Upper lobe of left lung (tissue), 6 donors: ENCODE measurements around the gene WSCD2. TPM values are rescaled to one million over a fixed set of nuclear protein-coding genes. Genes with fewer than 3 reads are reported as not detected.

Experiments
- ATAC-seq, 2 donors: fragments of 200-7000 bp; cut with Tn5 transposase; one replicate each; pipeline ENCODE4 v1.9.1; 2022; ENCODE audit warnings: mild to moderate bottlenecking in 2 of 2, moderate library complexity in 2 of 2; ENCODE audit not compliant: low FRiP score in 2 of 2
- DNase-seq, 2 donors: peaks; one replicate each; pipeline ENCODE4 v3.0.0-alpha.2; 2019 to 2020
- H3K27ac ChIP-seq, 4 donors: fragments of 200-600 bp; sonication (generic); one replicate each; pipeline ENCODE4 v1.5.1; 2016 to 2019
- H3K27me3 ChIP-seq, 4 donors: fragments of 200-600 bp; sonication (generic); one replicate each; pipeline ENCODE4 v1.5.1; 2017 to 2019
- H3K36me3 ChIP-seq, 4 donors: fragments of 200-600 bp; sonication (generic); one replicate each; pipeline ENCODE4 v1.5.1; 2016 to 2019
- H3K4me1 ChIP-seq, 4 donors: fragments of 200-600 bp; sonication (generic); one replicate each; pipeline ENCODE4 v1.5.1; 2018 to 2019
- H3K4me3 ChIP-seq, 4 donors: fragments of 200-600 bp; sonication (generic); one replicate each; pipeline ENCODE4 v1.5.1; 2017 to 2019; ENCODE audit warnings: mild to moderate bottlenecking in 2 of 4, moderate library complexity in 1 of 4
- H3K9me3 ChIP-seq, 4 donors: fragments of 200-600 bp; sonication (generic); one replicate each; pipeline ENCODE4 v1.5.1; 2018 to 2019
- CTCF ChIP-seq, 6 experiments: fragments of 450-650 bp in 4 of 6; fragments of 200-600 bp in 2 of 6; sonication (generic) in 2 of 6; IDR thresholded peaks; one replicate each; pipeline ENCODE4 v1.5.1; 2016 to 2019; ENCODE audit warnings: antibody characterized with exemption in 6 of 6
- EP300 ChIP-seq, 4 donors: sonication (generic); formaldehyde crosslinking; IDR thresholded peaks; one replicate each; pipeline ENCODE4 v1.5.1; 2017; ENCODE audit warnings: antibody characterized with exemption in 4 of 4, control low read depth in 2 of 4
- POLR2A ChIP-seq, 4 donors: fragments of 450-650 bp; IDR thresholded peaks; one replicate each; pipeline ENCODE4 v1.5.1; 2016 to 2017; ENCODE audit warnings: antibody characterized with exemption in 4 of 4, mild to moderate bottlenecking in 2 of 4
- POLR2AphosphoS5 ChIP-seq, 2 donors: sonication (generic); formaldehyde crosslinking; IDR thresholded peaks; one replicate each; pipeline ENCODE4 v1.5.1; 2017; ENCODE audit warnings: antibody characterized with exemption in 2 of 2
- WGBS, 2 donors: methylation state at CpG; one replicate each; pipeline ENCODE4 v1.1.5; 2017 to 2018; 5-methylcytosine and 5-hydroxymethylcytosine counted together
- total RNA-seq, 6 donors: library from RNA; depleted of rRNA in 4 of 6; stranded (reverse); fragments of >200 nt in 4 of 6; gene quantifications; one replicate each; pipeline versions ENCODE4 v1.1.0 to v1.2.1, GENCODE V29; 2016 to 2021
- donor health status: DM: no; HTN: no; CAD: no; lungs with moderate emphysema.
- donor health status: DM: no; HTN: yes; CAD: no; lungs with severe emphysema.

Gene WSCD2
- total RNA-seq, 6 donors from 2014 or later: 0.17 to 1.0 (median 0.71) TPM

DNA sequence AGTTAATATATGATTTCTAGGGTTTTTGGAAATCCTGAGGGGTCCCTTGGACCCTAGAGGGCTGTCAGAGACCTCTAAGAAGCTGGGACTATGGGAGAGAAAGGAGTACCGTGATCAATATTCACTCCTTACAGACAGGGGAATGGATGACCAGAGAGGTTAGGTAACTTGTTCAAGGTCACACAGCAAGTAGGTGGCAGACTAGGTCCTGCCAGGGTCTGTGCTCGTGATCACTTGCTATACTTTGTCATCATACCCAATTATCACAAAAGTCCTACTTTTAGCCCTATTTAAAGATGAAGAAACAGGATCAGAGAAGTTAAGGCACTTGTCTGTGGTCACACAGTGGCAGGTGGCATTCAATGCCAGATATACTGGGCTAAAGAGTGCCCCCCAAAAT lies 42.9 kb downstream of the WSCD2 start:
- H3K4me3 ChIP-seq: no peak overlapping the region
- no peaks in the 10 kb centered on the region for H3K36me3 ChIP-seq
- no peaks in the 10 kb centered on the region for H3K4me1 ChIP-seq
- DNase-seq (no peak), ATAC-seq (no peak)
- 80 to 81% methylated on average over 2 of the region's 2 CpGs for WGBS, 2 donors
- H3K27me3 ChIP-seq: no peaks in the 10 kb centered on the region
- TF ChIP-seq CTCF (IDR thresholded peaks at IDR 0.05): no peak
- TF ChIP-seq POLR2A (IDR thresholded peaks at IDR 0.05): no peak
- TF ChIP-seq POLR2AphosphoS5 (IDR thresholded peaks at IDR 0.05): no peak
- no peak for TF ChIP-seq EP300 (IDR thresholded peaks at IDR 0.05)
- H3K27ac ChIP-seq: no peak overlapping the region
- H3K9me3 ChIP-seq: no peaks in the 10 kb centered on the region

DNA sequence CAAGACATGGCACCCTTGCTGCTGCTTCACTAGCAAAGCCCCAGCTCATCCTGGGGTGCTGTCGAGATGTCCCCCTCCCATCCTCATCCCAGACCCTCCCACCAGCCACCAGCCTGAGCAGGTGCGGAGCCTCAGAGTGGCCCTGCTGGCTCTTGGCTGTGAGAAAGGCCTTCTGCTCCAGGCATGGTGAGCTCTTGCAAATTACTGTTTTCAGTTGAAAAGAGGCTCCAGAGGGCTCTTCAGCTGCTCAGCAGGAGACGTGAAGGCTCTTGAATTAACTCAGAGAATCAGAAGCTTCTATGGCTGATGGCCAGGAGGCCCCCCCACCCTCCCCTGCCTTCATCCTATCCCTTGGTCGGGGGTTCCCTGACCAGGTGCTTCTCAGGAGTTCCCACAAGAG lies 44.1 kb downstream of the WSCD2 start:
- Histone ChIP-seq H3K27me3 (no peaks in the 10 kb centered on the region), H3K27ac (no peak overlapping the region), H3K9me3 (no peaks in the 10 kb centered on the region), H3K4me3 (no peak overlapping the region), H3K36me3 (no peaks in the 10 kb centered on the region), H3K4me1 (no peaks in the 10 kb centered on the region)
- TF ChIP-seq POLR2AphosphoS5 (IDR thresholded peaks at IDR 0.05): no peak
- no peak for TF ChIP-seq EP300 (IDR thresholded peaks at IDR 0.05)
- DNase-seq (peak in 1 of 2 donors; percentile 30), ATAC-seq (no peak)
- 19 to 26% methylated on average over 2 to 4 of the region's 4 CpGs for WGBS, 2 donors

GRCh38 chr12:108173892-108174291 lies 44.8 kb downstream of the WSCD2 start:
- Histone ChIP-seq H3K4me3 (no peak overlapping the region), H3K27me3 (no peaks in the 10 kb centered on the region), H3K9me3 (no peaks in the 10 kb centered on the region), H3K27ac (no peak overlapping the region), H3K36me3 (no peaks in the 10 kb centered on the region), H3K4me1 (no peaks in the 10 kb centered on the region)
- TF ChIP-seq POLR2AphosphoS5 (IDR thresholded peaks at IDR 0.05) (no peak), CTCF (IDR thresholded peaks at IDR 0.05) (no peak), POLR2A (IDR thresholded peaks at IDR 0.05) (no peak), EP300 (IDR thresholded peaks at IDR 0.05) (no peak)
- WGBS, 2 donors: 69 to 71% methylated on average over 6 of the region's 6 CpGs
- DNase-seq: no peak
- no peak for ATAC-seq

DNA sequence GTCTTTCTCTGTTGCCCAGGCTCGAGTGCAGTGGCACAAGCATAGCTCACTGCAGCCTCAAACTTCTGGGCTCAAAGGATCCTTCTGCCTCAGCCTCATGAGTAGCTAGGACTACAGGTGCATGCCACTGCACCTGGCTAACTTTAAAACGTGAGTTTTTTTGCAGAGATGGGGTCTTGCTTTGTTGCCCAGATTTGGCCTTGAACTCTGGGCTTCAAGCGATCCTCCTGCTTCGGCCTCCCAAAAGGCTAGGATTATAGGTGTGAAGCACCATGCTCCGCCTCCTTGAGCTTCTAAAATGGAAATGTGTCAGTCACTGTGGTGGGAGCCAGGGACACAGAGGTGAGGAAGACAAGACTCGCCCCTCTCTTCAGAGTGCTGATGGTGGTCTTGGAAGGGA lies 45.6 kb downstream of the WSCD2 start:
- TF ChIP-seq POLR2A (IDR thresholded peaks at IDR 0.05): no peak
- no peak for TF ChIP-seq EP300 (IDR thresholded peaks at IDR 0.05)
- no peak for TF ChIP-seq POLR2AphosphoS5 (IDR thresholded peaks at IDR 0.05)
- TF ChIP-seq CTCF (IDR thresholded peaks at IDR 0.05): no peak
- no peak overlapping the region for H3K27ac ChIP-seq
- no peak for DNase-seq
- no peaks in the 10 kb centered on the region for H3K36me3 ChIP-seq
- H3K9me3 ChIP-seq: no peaks in the 10 kb centered on the region
- no peaks in the 10 kb centered on the region for H3K27me3 ChIP-seq
- H3K4me1 ChIP-seq: no peaks in the 10 kb centered on the region
- H3K4me3 ChIP-seq: no peak overlapping the region
- WGBS, 2 donors: 80 to 92% methylated on average over 5 to 6 of the region's 6 CpGs
- ATAC-seq: no peak

DNA sequence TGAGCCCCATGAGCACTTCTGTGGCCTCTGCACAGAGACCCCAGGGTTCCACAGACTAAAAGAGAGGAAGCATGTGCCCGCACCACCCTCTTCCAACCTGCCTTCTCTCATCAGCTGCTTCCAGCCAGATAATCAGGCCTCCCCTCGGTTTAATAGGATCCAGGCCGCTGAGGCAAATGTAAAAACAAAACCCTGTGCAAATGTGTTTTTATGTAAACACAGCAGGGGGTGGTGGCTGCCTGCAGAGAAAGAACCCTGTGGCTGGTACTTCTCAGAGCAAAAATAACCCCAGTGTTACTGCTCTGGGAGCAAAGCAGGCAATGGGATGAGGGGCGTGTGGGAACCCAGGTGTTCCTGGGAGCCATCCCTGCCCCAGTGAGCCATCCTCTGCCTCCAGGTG lies 46.2 kb downstream of the WSCD2 start:
- Histone ChIP-seq H3K27ac (no peak overlapping the region), H3K4me3 (no peak overlapping the region), H3K9me3 (no peaks in the 10 kb centered on the region), H3K36me3 (no peaks in the 10 kb centered on the region), H3K27me3 (no peaks in the 10 kb centered on the region), H3K4me1 (no peaks in the 10 kb centered on the region)
- 40 to 62% methylated on average over 4 of the region's 4 CpGs for WGBS, 2 donors
- DNase-seq (no peak), ATAC-seq (no peak)
- TF ChIP-seq CTCF (IDR thresholded peaks at IDR 0.05) (no peak), POLR2AphosphoS5 (IDR thresholded peaks at IDR 0.05) (no peak), POLR2A (IDR thresholded peaks at IDR 0.05) (no peak), EP300 (IDR thresholded peaks at IDR 0.05) (no peak)
